Measurements from ENCODE around the gene WWC1.

Gene WWC1

GRCh38 chr5:168366116-168366515 lies 74.7 kb downstream of the WWC1 start:
- TF ChIP-seq GATA3 (IDR thresholded peaks at IDR 0.05; ENCODE audit: low read depth, low read length) (no peak), GATA2 (IDR thresholded peaks at IDR 0.05; ENCODE audit: low read depth, low read length) (no peak)

GRCh38 chr5:168368854-168369253 lies 77.4 kb downstream of the WWC1 start:
- TF ChIP-seq GATA2 (IDR thresholded peaks at IDR 0.05; ENCODE audit: low read depth, low read length) (no peak), GATA3 (IDR thresholded peaks at IDR 0.05; ENCODE audit: low read depth, low read length) (no peak)

GRCh38 chr5:168370831-168371230 lies 79.4 kb downstream of the WWC1 start:
- TF ChIP-seq GATA2 (IDR thresholded peaks at IDR 0.05; ENCODE audit: low read depth, low read length) (no peak), GATA3 (IDR thresholded peaks at IDR 0.05; ENCODE audit: low read depth, low read length) (no peak)

GRCh38 chr5:168372356-168372946 lies 81.0 kb downstream of the WWC1 start:
- TF ChIP-seq GATA2 (IDR thresholded peaks at IDR 0.05; ENCODE audit: low read depth, low read length) (no peak), GATA3 (IDR thresholded peaks at IDR 0.05; ENCODE audit: low read depth, low read length) (no peak)

- TF ChIP-seq GATA3 (IDR thresholded peaks at IDR 0.05; ENCODE audit: low read depth, low read length) (no peak), GATA2 (IDR thresholded peaks at IDR 0.05; ENCODE audit: low read depth, low read length) (no peak)
These were observed 83.1 kb downstream of the WWC1 start for GRCh38 chr5:168374532-168374931.

GRCh38 chr5:168375214-168375613 lies 83.8 kb downstream of the WWC1 start:
- no peak for TF ChIP-seq GATA3 (IDR thresholded peaks at IDR 0.05; ENCODE audit: low read depth, low read length)
- TF ChIP-seq GATA2 (IDR thresholded peaks at IDR 0.05; ENCODE audit: low read depth, low read length), result no peak

- no peak for TF ChIP-seq GATA2 (IDR thresholded peaks at IDR 0.05; ENCODE audit: low read depth, low read length)
- TF ChIP-seq GATA3 (IDR thresholded peaks at IDR 0.05; ENCODE audit: low read depth, low read length), result no peak
These were observed 86.1 kb downstream of the WWC1 start for GRCh38 chr5:168377525-168377924.

- TF ChIP-seq GATA3 (IDR thresholded peaks at IDR 0.05; ENCODE audit: low read depth, low read length) (no peak), GATA2 (IDR thresholded peaks at IDR 0.05; ENCODE audit: low read depth, low read length) (no peak)
These were observed 87.3 kb downstream of the WWC1 start for GRCh38 chr5:168378741-168379140.

- no peak for TF ChIP-seq GATA3 (IDR thresholded peaks at IDR 0.05; ENCODE audit: low read depth, low read length)
- no peak for TF ChIP-seq GATA2 (IDR thresholded peaks at IDR 0.05; ENCODE audit: low read depth, low read length)
These were observed 91.0 kb downstream of the WWC1 start for GRCh38 chr5:168382421-168382820.

GRCh38 chr5:168390491-168390890 lies 99.0 kb downstream of the WWC1 start:
- no peak for TF ChIP-seq GATA3 (IDR thresholded peaks at IDR 0.05; ENCODE audit: low read depth, low read length)
- no peak for TF ChIP-seq GATA2 (IDR thresholded peaks at IDR 0.05; ENCODE audit: low read depth, low read length)

- no peak for TF ChIP-seq GATA2 (IDR thresholded peaks at IDR 0.05; ENCODE audit: low read depth, low read length)
- no peak for TF ChIP-seq GATA3 (IDR thresholded peaks at IDR 0.05; ENCODE audit: low read depth, low read length)
These were observed 102.3 kb downstream of the WWC1 start for GRCh38 chr5:168393773-168394172.

GRCh38 chr5:168400429-168401220 lies 109.2 kb downstream of the WWC1 start:
- TF ChIP-seq GATA3 (IDR thresholded peaks at IDR 0.05; ENCODE audit: low read depth, low read length), result no peak
- TF ChIP-seq GATA2 (IDR thresholded peaks at IDR 0.05; ENCODE audit: low read depth, low read length), result no peak

GRCh38 chr5:168401226-168401625 lies 109.8 kb downstream of the WWC1 start:
- TF ChIP-seq GATA3 (IDR thresholded peaks at IDR 0.05; ENCODE audit: low read depth, low read length), result no peak
- no peak for TF ChIP-seq GATA2 (IDR thresholded peaks at IDR 0.05; ENCODE audit: low read depth, low read length)

GRCh38 chr5:168401880-168402279 lies 110.4 kb downstream of the WWC1 start:
- TF ChIP-seq GATA3 (IDR thresholded peaks at IDR 0.05; ENCODE audit: low read depth, low read length) (no peak), GATA2 (IDR thresholded peaks at IDR 0.05; ENCODE audit: low read depth, low read length) (no peak)

GRCh38 chr5:168404365-168404764 lies 112.9 kb downstream of the WWC1 start:
- TF ChIP-seq GATA3 (IDR thresholded peaks at IDR 0.05; ENCODE audit: low read depth, low read length) (no peak), GATA2 (IDR thresholded peaks at IDR 0.05; ENCODE audit: low read depth, low read length) (no peak)

All from SH-SY5Y (cell line).